Measurements from ENCODE around the gene HBEGF. TPM values are rescaled to one million over a fixed set of nuclear protein-coding genes. Genes with fewer than 3 reads are reported as not detected.
A peak's percentile ranks its signal among the peaks of the same experiment; 100 is the strongest.
"Not testable (repeated sequence)": the region's sequence is repeated elsewhere in the genome, so short reads cannot be mapped to it uniquely, and the experiment has no call there.

HBEGF gene
- total RNA-seq, 1 donor from 2014 or later, result 23.4 TPM

GRCh38 chr5:140360681-140361479 is 14.5 kb upstream of the HBEGF start:
- no peak for DNase-seq (ENCODE audit: low read depth)

DNA sequence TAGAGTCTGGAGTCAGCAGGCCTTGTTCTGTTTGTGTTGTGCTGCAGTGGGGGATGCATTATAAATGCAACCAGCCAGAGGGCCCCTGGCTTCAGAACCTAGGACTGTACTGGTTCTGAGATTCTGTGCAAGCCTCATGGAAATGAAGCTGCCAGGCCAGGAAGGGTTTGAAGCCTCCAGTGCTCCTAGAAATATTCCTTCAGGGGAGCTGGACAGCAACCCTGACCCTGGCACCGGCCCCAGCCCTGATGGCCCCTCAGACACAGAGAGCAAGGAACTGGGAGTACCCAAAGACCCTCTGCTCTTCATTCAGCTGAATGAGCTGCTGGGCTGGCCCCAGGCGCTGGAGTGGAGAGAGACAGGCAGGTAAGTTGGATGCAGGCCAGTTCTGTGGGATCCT is 13.7 kb upstream of the HBEGF start, which contains the start of gene SLC4A9:
Gene SLC4A9, plus strand, starts transcription at position 94 of the 400 bp plus-strand sequence. Its CDS starts 43 bp downstream, at position 137.
- no peak for DNase-seq (ENCODE audit: low read depth)

DNA sequence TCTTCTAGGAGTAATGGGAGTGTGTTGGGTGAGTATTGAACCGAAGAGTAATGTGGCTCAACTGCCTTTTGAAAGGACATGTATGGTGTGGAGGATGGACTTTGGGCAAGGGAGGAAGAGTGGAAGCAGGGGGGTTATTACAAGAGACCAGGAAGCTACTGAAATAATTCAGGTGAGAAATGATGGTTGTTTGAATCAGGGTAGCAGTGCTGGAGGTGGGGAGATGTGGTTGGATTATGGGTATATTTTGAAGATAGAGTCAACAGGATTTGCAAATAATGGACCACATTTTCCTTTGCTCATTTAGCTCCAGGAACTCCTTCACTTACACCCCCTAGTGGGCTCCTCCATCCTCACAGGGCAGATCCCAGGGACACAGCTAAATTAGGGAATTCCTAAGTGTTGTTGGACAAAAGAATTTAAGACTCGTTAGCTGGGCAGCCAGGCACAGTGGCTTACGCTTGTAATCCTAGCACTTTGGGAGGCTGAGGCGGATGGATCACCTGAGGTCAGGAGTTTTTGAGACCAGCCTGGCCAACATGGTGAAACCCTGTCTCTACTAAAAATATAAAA is 12.4 kb upstream of the HBEGF start:
- DNase-seq (ENCODE audit: low read depth), result peak; percentile 38

GRCh38 chr5:140357726-140358093 is 11.3 kb upstream of the HBEGF start:
- peak; percentile 70 for DNase-seq (ENCODE audit: low read depth)

DNA sequence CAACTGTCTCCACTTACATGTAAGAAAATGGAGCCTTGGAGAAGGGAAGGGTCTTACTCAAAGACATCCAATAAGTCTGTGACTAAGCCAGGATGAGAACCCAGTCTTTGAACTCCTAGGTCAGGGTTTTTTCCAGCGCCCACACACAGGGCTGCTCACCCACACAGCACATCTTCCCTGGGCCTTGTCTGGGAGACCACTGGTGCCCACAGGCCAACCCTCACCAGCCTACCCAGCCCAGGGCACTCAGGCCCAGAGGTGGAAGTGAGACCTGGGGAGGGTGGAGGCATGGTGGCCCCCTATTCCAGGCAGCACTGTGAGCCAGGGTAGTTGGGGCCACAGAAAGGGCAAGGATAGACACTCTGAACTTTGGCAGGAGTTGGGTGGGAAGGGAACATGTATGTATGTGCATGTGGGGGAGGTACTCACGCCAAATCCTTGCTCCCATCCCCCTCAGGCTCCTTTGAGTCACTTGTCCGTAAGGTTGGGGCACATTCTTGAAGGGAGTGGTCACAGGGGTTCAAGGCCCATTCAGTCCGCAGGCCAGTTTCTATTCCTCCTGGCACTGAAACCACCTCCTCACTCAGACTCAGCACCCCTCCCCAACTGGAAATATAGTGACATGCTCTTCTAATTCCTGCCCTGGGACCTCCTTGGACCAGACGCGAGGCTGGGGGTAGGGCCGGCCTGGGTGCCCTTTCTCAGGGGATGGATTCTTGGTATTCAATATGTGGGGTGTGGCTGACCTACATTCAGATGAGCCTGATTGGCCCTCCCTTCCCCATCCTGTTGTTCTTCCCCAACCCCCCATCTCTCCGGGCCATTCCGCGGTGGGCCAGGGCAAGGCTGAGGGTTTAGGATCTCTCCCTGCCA is 10.7 kb upstream of the HBEGF start:
- no peak for DNase-seq (ENCODE audit: low read depth)

GRCh38 chr5:140355546-140355945 is 9.1 kb upstream of the HBEGF start:
- DNase-seq (ENCODE audit: low read depth), result no peak

GRCh38 chr5:140351609-140352334 is 5.4 kb upstream of the HBEGF start:
- peak; percentile 73 for DNase-seq (ENCODE audit: low read depth)

- peak; percentile 55 for DNase-seq (ENCODE audit: low read depth)
Observed at GRCh38 chr5:140349244-140349643, 2.8 kb upstream of the HBEGF start.

GRCh38 chr5:140348104-140348503 is 1.7 kb upstream of the HBEGF start:
- no peak for DNase-seq (ENCODE audit: low read depth)

- no peak for DNase-seq (ENCODE audit: low read depth)
Observed at GRCh38 chr5:140347360-140347759, 957 bp upstream of the HBEGF start.

- DNase-seq (ENCODE audit: low read depth), result no peak
Observed at GRCh38 chr5:140345919-140346347, 470 bp downstream of the HBEGF start.

- peak; percentile 66 for DNase-seq (ENCODE audit: low read depth)
Observed at GRCh38 chr5:140344683-140345423, 1.6 kb downstream of the HBEGF start.

- DNase-seq (ENCODE audit: low read depth), result not testable (repeated sequence)
Observed at GRCh38 chr5:140343849-140344248, 2.6 kb downstream of the HBEGF start.

GRCh38 chr5:140342896-140343295 is 3.5 kb downstream of the HBEGF start:
- no peak for DNase-seq (ENCODE audit: low read depth)

DNA sequence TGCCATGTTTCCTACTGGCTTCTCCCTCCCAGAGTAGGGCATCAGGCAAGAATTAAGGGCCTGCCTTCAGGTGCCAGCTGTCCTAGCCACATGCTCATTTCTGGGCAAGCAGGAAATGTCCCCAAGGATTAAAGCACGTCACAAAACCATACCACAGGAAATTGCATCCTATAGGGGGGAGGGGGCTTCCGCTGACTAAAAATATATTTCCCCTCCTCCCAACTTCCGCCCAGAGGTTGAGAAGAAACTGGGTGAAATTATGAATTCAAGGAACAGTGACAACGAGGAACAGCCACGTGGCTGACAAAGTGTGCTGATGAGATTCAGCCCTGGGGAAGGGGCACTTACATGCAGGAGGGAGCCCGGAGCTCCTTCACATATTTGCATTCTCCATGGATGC is 4.1 kb downstream of the HBEGF start:
- no peak for DNase-seq (ENCODE audit: low read depth)

GRCh38 chr5:140341591-140341990 is 4.8 kb downstream of the HBEGF start:
- no peak for DNase-seq (ENCODE audit: low read depth)

GRCh38 chr5:140340605-140341121 is 5.7 kb downstream of the HBEGF start:
- no peak for DNase-seq (ENCODE audit: low read depth)

DNA sequence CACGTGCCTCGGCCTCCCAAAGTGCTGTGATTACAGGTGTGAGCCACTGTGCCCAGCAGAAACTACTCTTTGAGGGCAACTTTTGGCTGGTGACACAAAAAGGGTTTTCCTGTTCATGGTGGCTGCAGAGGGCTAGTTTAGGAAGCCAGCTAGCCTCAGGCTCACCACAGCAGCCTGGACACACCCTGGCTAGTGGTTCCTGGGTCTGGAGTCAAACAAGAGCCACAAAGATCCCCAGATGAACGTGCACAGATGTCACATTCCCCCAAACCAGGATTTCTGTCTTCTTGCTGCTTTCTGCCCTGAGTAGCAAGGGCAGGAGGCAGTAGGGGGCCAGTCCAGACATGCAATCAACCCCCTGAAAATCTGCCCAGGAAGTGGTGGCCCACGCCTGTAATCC is 6.8 kb downstream of the HBEGF start:
- DNase-seq (ENCODE audit: low read depth), result no peak

DNA sequence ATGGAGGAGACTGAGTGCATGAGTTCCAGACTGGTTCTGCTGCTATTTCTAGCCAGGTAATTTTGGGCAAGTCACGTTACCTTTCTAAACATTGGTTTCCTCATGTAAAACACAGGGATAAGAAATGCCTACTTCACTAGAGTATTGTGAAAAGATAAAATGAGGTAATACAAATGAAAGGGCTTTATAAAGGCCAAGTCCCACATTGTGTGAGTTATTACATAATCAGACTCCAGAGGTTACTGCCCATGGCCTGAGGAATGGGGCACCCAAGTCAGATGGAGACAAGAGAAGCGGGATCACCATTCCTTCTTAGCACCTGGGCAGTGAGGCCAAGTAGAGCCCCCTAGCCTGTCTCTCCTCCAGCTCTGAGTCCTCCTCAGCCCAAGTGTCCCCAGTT is 7.5 kb downstream of the HBEGF start:
- DNase-seq (ENCODE audit: low read depth), result no peak

DNA sequence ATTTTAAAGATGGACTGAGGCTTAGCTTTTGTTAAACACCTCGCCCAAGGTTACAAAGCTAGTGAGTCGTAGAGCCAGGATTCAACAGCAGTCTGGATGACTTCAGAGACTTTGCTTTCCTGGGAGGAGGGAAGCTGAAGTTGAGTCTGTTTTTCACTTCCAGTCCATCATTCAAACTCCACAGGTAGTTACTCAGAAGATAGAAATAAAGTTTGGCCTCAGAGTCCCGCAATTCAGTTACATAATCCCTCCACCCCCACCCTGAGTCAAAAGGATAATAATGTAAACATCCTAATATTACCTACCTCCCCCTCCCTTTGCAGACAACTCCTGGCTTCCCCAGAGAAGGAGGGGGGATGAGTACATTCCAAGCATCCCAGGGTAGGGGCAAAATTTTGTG is 8.1 kb downstream of the HBEGF start:
- DNase-seq (ENCODE audit: low read depth), result no peak

GRCh38 chr5:140337880-140338279 is 8.5 kb downstream of the HBEGF start:
- DNase-seq (ENCODE audit: low read depth), result no peak
